Stimulated activated CD4-positive, alpha-beta T cell treated with anti-CD3 and anti-CD28 coated beads, Interleukin-15, amount 100 ng/mL, for 1 hour (primary cell): Measurements from ENCODE around the gene FOXG1.

Source experiments
- DNase-seq, 2 donors: peaks; one replicate each; pipeline ENCODE4 v3.0.0-alpha.2; 2020; ENCODE audit warnings: low read depth in 1 of 2, low spot score in 1 of 2

Gene FOXG1

DNA sequence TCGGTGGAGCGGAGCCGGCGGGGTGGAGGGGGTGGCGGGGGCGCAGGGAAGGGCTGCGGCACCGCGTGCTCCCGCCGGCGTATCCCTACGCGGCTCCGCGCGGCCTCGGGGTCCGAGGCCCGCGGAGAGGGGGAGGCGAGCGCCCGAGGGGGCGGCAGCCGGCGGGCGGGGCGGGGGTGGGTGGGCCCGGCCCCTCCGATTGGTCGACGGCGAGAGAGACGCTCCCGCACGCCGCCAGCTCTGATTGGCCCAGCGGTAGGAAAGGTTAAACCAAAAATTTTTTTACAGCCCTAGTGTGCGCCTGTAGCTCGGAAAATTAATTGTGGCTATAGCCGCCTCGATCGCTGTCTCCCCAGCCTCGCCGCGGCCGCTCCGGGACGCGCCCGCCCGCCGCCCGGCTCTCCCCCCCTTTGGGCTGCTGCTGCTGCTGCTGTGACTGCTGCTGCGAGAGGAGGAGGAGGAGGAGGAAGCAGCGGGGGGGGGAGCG lies at the start of gene FOXG1:
Gene FOXG1, plus strand, starts transcription at position 319 of the 487 bp plus-strand sequence. CDS start 493 bp downstream, outside the sequence.
- no peak for DNase-seq

DNA sequence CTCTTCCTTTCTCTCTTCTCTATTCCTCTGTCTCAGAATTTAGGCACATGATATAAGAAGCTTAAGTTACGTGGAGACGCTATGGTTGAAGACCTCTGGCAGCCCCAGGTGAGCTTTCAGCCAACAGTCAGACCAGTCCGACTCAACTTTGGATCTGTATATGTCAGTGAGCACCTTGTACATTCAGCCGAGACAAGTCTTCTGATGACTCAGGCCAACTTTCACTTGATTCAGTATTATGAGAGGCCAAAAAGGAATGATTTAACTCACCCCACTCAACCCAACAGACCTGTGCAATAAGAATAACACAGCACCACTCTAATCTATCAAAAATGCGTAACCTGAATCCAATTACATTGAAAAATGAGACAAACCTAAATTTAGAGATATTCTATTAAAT lies 47.5 kb upstream of the FOXG1 start:
- no peak for DNase-seq

GRCh38 chr14:28731358-28731757 lies 35.2 kb upstream of the FOXG1 start:
- DNase-seq, result no peak

DNA sequence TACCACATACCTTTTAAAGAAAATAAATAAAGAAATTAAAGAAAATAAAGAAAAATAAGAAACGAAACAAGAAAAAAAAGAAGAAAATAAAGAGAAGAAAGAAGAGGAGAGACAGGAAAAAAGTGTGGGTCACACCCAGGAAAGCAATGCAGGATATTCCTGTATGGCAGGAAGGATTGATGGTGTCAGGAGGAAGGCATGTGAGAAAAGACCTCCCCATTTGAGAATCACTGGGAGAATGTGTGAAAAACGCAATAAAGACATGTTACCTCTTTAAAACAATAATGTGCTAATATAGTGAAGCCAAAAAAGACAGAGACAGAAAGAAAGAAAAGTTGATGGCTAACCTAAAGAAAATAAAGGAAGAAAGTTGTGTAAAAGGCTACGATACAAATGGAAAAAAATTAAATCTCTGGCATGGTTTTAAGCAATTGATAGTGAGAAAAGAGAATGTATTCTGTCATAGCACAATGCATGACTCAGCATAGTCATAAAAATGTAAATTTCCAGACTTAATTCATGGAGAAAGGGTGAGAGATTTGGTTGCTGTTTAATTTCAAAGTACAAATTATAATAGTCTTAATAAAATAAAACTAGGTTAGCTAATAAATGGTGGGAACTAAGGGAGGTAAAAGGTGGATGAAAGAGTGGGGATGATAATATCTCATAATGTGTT lies 24.3 kb upstream of the FOXG1 start:
- no peak for DNase-seq

DNA sequence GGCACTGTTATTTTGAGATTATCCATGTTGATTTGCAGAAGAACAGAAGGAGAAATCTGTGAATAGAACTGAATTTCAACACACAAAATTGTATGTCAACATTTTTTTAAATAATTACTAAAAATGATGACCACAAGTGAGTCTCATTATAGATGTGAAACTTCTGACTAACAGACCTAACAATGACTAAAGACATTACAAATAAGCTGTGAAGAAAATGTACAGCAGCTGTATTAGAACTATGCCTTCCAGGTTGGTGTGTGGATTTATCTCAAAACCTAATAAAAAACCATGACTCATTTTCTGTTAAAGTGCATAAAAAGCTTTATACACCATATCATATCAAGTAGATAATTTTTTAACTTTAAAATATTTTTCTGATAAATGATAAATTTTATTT lies 22.5 kb upstream of the FOXG1 start:
- DNase-seq, result no peak

GRCh38 chr14:28745176-28745575 lies 21.4 kb upstream of the FOXG1 start:
- DNase-seq, result no peak

DNA sequence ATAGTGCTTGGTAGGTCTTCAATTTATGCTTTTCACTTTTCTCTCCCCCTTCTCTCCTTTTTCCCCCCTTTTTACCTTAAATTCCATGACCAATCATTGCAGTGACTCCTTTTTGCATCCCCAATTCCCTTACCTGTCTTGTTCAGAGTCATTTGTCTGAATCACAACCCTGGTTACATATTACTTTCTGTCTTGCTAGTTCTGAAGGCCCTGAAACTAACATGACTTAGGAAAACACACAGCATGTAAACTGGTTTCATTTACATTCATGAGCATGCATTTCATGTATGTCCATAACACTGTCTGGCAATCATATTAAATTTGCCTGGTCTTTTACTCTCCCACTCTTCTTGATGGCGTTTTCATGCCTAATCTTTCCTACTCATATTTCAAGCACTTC lies 20.3 kb upstream of the FOXG1 start:
- DNase-seq, result no peak

GRCh38 chr14:28751467-28752058 lies 15.0 kb upstream of the FOXG1 start:
- no peak for DNase-seq

- no peak for DNase-seq
Measured at GRCh38 chr14:28754209-28754985, 12.2 kb upstream of the FOXG1 start.

- no peak for DNase-seq
Measured at GRCh38 chr14:28755198-28755815, 11.3 kb upstream of the FOXG1 start.

DNA sequence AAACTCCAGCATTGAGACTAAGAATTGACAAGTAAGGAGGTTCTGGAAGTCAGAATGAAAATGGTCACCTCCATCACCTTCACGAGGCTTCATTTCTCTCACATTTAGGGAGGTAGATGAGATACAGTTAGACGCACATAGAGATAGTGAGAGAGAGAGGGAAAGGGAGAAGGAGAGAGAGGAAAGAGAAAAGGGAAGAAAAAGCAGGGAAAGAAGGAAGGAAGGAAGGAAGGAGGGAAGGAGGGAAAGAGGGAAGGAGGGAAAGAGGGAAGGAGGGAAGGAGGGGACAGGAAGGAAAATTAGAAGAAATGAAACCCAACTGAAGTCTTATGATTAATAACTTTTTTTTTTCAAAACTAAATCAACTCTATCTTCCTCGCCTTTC lies 10.7 kb upstream of the FOXG1 start:
- no peak for DNase-seq

DNA sequence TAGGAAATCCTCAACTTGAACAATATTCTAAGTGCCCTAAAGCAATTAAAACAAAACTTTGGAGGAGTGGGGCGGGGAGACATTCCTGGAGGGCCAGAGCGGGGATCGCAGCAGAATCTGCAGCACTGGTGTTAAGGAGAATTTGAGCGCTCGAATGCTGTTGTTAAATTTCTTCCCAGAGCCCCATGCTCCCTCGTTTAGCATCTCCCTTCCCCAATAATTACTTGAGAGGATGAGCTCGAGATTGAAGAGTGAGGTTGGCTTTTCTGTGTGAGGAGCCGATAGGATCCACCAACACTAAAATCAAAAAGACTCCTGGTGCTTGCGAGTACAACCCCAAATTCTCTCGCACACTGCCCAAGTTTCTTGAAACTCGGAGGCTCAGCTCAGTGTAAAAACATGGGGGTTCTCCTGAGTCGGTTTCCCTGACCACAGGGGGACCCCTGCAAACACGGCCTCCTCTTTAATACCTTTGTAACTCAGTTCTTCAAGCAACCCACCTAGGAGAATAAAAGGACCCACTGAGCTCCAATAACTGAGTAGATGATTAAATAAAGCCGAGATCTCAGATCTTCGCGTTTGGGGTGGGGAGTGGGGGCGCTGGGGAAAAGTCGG lies 10.2 kb upstream of the FOXG1 start:
- no peak for DNase-seq

GRCh38 chr14:28756884-28757570 lies 9.6 kb upstream of the FOXG1 start:
- no peak for DNase-seq

DNA sequence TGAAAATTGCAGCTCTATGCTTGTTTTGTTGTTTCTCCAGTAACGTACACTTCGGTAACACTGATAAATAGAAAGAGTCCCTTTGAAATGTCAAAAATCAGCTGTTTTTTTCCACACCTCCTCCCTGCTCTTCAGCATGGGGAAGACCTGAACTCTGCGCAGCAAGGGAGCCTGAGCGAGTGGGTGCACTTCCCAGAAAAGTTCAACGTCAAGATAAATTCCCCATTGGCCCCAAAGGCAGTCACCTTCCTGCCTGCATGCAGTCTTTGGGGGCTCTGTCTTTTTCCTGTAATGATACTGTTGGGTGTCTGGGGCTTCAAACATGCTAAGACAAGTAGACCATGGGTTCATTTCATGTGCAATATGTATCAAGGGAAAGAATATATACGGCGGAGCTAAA lies 8.8 kb upstream of the FOXG1 start:
- DNase-seq, result no peak

GRCh38 chr14:28758253-28758884 lies 8.2 kb upstream of the FOXG1 start:
- no peak for DNase-seq

DNA sequence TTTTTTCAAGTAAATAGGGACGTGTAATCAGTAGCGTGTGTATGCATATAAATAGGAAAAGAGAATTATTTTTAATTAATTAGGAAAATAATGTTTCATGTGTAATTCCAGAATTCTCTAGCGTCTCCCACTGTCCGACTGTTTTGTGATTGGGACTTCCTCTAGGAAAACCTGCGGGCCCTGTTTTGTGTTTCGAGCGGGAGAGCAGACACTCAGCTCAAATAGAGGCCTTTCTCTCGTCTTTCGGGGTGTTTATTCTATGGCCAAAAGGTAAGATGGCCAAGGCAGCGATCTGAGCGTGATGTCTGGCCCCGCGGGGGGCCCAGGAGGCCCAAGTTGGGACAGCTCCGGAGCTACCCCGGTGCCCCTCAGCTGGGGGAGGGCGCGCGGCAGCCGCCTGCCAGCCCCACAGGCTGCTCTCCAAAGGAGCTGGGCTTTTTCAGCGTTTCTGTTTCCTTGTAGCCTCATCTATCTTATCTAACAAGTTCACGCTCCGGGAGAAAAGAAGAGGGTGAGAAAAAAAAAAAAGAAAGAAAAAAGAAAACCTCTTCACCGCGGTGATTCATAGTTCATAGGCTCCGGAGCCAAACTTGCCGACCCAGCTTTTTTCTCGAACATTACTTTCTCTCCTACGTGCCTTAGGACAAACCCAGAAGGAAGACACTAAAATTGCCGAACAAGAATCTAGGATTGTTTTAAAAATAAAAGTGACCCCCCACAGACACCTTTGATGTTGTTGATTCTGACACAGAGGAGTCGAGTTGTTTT lies 7.5 kb upstream of the FOXG1 start:
- DNase-seq, result no peak

DNA sequence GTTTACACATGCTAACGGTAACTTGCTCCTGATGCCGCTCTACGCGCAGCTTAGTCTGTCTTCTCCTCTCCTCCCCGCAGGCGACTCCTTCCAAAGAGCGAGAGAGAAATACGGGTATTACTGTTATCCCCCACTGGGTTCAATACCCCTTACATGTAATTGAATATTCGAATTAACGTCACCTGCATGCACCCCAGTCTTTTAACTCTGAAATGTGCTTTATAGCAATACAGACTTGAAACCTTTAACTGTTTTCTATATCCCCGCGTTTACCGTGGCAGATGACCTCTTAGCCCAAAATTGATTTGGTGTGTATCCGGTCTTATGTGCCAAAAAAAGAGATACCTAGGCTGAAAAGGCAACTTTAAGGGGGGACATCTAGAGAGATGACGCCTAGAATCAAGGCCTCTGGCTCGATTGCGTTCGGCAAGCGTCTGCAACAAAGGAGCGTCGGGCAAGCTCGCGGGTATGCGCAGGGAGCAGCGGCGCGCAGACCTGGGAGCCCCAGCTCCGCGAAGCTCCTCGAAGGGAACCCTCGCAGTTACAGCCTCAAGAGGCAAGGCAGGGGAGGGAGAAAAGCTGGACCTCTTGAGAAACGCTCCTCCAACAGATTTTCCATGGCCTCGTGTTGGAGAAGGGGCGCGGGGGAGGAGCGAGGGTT lies 6.8 kb upstream of the FOXG1 start:
- DNase-seq, result no peak

GRCh38 chr14:28760431-28760996 lies 6.1 kb upstream of the FOXG1 start:
- no peak for DNase-seq
